NCI-H1930 (cell line): ENCODE data around the gene TMEM18.

Experiments
- DNase-seq, 2 experiments: peaks; one replicate each; lab custom pipeline; 2025; lab: John Stamatoyannopoulos, UW

Gene TMEM18

DNA sequence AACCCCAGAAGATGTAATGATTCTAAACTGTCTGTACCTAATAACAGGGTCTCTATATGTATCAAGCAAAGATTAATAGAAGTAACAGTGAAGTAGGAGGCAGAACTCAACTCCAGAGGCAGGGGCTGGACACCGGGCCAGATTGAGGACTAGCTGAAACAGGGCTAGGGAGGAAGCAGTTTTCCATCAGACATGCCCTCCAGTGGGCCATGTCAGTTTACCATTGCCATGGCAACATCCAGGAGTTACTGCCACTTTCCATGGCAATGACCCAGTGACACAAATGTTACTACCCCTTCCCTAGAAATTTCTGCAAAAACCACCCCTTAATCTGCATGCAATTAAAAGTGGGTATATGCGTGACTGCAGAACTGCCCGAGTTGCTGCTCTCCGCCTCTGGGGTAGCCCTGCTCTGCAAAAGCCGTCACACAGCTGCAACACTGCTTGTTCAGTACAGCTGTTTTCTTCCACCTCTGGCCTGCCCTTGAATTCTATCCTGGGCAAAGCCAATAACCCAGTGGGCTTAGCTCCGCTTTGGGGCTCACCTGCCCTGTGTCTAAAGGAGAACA, 58.7 kb downstream of the TMEM18 start:
- DNase-seq: no peak

DNA sequence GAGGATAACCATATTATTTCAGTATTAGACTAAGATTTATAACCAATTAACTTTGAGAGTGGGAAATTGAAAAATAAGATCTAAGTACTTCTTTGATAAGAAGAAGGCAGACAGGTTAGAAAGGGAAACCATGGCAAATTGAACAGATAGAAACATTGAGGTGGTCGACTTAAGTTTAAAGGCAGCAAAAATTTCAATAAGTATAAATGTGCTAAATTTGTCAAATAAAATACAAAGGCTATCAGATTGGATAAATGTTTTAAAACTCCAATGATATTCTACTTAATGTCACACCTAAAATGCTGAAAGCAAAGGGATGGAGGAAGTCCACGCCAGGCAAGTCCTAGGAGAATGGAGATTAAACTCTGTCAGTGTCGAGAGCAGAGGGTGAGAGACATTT, 59.2 kb downstream of the TMEM18 start:
- no peak for DNase-seq
